K562 (cell line): ENCODE results near the gene GLI1. TPM values are rescaled to one million over a fixed set of nuclear protein-coding genes. Genes with fewer than 3 reads are reported as not detected.

ENCODE experiments used
- ARID1B ChIP-seq: fragments of 450-650 bp; IDR thresholded peaks from 2 replicates; pipeline ENCODE4 v1.6.1; 2016; ENCODE audit warnings: antibody characterized with exemption, mild to moderate bottlenecking, inconsistent platforms
- ATF7 ChIP-seq: fragments of 450-650 bp; IDR thresholded peaks from 2 replicates; pipeline ENCODE4 v1.7.1; 2014; ENCODE audit warnings: mild to moderate bottlenecking, moderate library complexity
- BHLHE40 ChIP-seq: IDR thresholded peaks from 2 replicates; pipeline ENCODE4 v1.6.1; 2011; ENCODE audit warnings: low read length, improper control_type of control experiment
- BRD4 ChIP-seq: fragments of 200-600 bp; sonication (generic); IDR thresholded peaks from 2 replicates; pipeline ENCODE4 v1.6.1; 2017; ENCODE audit warnings: inconsistent platforms
- CBX5 ChIP-seq: IDR thresholded peaks from 2 replicates; pipeline ENCODE4 v1.6.1; 2014; ENCODE audit warnings: low read depth, borderline replicate concordance
- CXXC5 ChIP-seq: fragments of 250-450 bp; sonication (Bioruptor Pico); IDR thresholded peaks from 2 replicates; pipeline ENCODE4 v1.8.0; 2022; ENCODE audit warnings: inconsistent platforms, mild to moderate bottlenecking, moderate library complexity
- FOXA1 ChIP-seq: fragments of 450-650 bp; IDR thresholded peaks from 2 replicates; pipeline ENCODE4 v1.6.1; 2016; ENCODE audit warnings: mild to moderate bottlenecking, borderline replicate concordance
- HIVEP1 ChIP-seq: fragments of 250-450 bp; sonication (Bioruptor Pico); IDR thresholded peaks from 2 replicates; pipeline ENCODE4 v1.4.0; 2020; ENCODE audit warnings: mild to moderate bottlenecking
- MAZ ChIP-seq, 2 experiments: fragments of 450-650 bp in 1 of 2; sonication (generic) in 1 of 2; formaldehyde crosslinking; IDR thresholded peaks in 1 of 2; conservative IDR thresholded peaks in 1 of 2; 2 replicates each; pipeline versions ENCODE4 v1.4.0 to v1.5.0; 2020; ENCODE audit warnings: mild to moderate bottlenecking in 1 of 2, missing genetic modification reagents in 1 of 2
- NFE2 ChIP-seq: IDR thresholded peaks from 2 replicates; pipeline ENCODE4 v1.6.1; 2014; ENCODE audit warnings: antibody characterized with exemption, low read depth
- RAD21 ChIP-seq, 2 experiments: fragments of 250-450 bp in 1 of 2; fragments of 450-650 bp in 1 of 2; sonication (Bioruptor Pico) in 1 of 2; formaldehyde crosslinking in 1 of 2; IDR thresholded peaks in 1 of 2; conservative IDR thresholded peaks in 1 of 2; 2 replicates each; pipeline versions ENCODE4 v1.4.0 to v1.8.0; 2020 to 2022; ENCODE audit warnings: mild to moderate bottlenecking in 2 of 2, moderate library complexity in 1 of 2
- RBM25 ChIP-seq: fragments of 200-400 bp; formaldehyde crosslinking; IDR thresholded peaks from 2 replicates; pipeline ENCODE4 v1.6.1; 2018; ENCODE audit warnings: low read length, low read depth, moderate library complexity; ENCODE audit not compliant: severe bottlenecking
- SP2 ChIP-seq: IDR thresholded peaks from 2 replicates; pipeline ENCODE4 v1.6.1; 2011; ENCODE audit warnings: mild to moderate bottlenecking, low read depth, low read length, moderate library complexity; ENCODE audit not compliant: poor library complexity, severe bottlenecking; ENCODE audit errors: extremely low read depth
- ZBTB7A ChIP-seq: IDR thresholded peaks from 2 replicates; pipeline ENCODE4 v1.6.1; 2011; ENCODE audit warnings: low read depth, mild to moderate bottlenecking, low read length, moderate library complexity, borderline replicate concordance; ENCODE audit not compliant: control insufficient read depth
- ZNF785 ChIP-seq: fragments of 250-450 bp; sonication (Bioruptor Pico); IDR thresholded peaks from 2 replicates; pipeline ENCODE4 v1.4.0; 2020; ENCODE audit warnings: mild to moderate bottlenecking
- ZSCAN32 ChIP-seq: fragments of 450-650 bp; formaldehyde crosslinking; IDR thresholded peaks from 2 replicates; pipeline ENCODE4 v1.4.0; 2020; ENCODE audit warnings: mild to moderate bottlenecking, moderate library complexity
- polyA plus RNA-seq, 8 experiments: library from polyadenylated mRNA; depleted of rRNA in 4 of 8; stranded (reverse) in 5 of 8; unstranded in 3 of 8; fragments of >200 nt; fragmentation: Nextera tagmentation in 2 of 8; fragmentation: Illumina TruSeq in 1 of 8; extraction: Ambion mirVana in 2 of 8; extraction: Trizol in 1 of 8; gene quantifications; 2 replicates each; pipeline versions ENCODE4 v1.2.1 to v1.2.3, GENCODE V29; 2011 to 2014; ENCODE audit warnings: inconsistent platforms in 1 of 8, missing spikeins in 1 of 8
- total RNA-seq, 7 experiments: library from RNA; depleted of rRNA in 6 of 7; stranded (reverse); fragments of >200 nt in 6 of 7; fragmentation: Illumina TruSeq in 2 of 7; extraction: Trizol in 2 of 7; gene quantifications; 2 replicates each; pipeline versions ENCODE4 v1.2.1 to v1.2.3, GENCODE V29; 2011 to 2021; ENCODE audit warnings: low replicate concordance in 1 of 7
- TF ChIP-seq, protein P1 (sequence below): sonication (generic); IDR thresholded peaks from 2 replicates; pipeline ENCODE4 v1.6.1; 2016
- TF ChIP-seq, protein P2 (sequence below): IDR thresholded peaks from 2 replicates; pipeline ENCODE4 v1.6.1; 2012; ENCODE audit warnings: low read depth, low read length, improper control_type of control experiment, borderline replicate concordance
- TF ChIP-seq, protein P3 (sequence below): sonication (generic); formaldehyde crosslinking; IDR thresholded peaks from 2 replicates; pipeline ENCODE4 v1.8.0; 2023; ENCODE audit warnings: mild to moderate bottlenecking, missing genetic modification reagents
- TF ChIP-seq, protein P4 (sequence below): fragments of 450-650 bp; formaldehyde crosslinking; IDR thresholded peaks from 2 replicates; pipeline ENCODE4 v1.4.0; 2022; ENCODE audit warnings: mild to moderate bottlenecking, moderate library complexity

GLI1 gene
- total and polyA plus RNA-seq, 9 of the 15 experiments (the other 6 are each of a cell fraction or from before 2014, with no cell fraction given): 0.24 to 3.7 (median 0.61) TPM

DNA sequence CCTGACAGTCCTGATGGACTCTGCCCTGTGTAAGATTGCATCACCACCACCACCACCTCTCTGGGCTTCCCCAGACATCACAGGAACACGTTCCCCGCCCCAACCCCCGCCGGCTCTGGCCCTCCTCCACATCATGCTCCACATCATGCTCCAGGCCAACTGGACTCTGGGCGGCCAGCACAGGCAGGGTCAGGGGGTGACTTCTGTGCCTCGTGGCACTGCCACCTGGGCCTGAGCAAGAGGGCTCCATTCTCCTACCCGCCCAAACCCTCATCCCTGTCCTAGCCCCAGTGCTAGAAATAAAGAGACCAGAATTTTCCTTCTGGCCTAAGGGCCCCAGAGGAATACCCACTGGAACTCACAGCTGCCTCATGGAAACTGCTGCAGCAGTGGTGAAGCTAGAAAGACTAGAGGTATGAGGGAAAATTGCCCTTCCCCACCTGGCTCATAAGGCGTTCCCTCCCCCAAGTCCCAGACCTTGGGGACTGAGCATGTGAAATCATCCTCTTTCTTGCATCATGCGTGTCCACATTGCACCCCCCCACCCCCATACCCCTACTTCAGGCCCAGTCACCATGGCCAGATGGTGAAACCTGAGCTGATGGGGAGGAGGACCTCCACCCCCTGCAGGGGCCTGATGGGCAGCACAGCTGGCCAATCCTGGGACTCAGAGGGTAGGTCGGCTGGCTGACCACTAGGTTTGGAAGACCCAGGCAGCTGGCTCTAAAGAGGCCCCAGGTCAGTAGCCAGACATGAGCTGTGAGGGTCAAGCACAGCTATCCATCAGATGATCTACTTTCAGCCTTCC is 4.8 kb upstream of the GLI1 start, which contains the start of gene INHBE (continued):
- TF ChIP-seq, protein P1, sequence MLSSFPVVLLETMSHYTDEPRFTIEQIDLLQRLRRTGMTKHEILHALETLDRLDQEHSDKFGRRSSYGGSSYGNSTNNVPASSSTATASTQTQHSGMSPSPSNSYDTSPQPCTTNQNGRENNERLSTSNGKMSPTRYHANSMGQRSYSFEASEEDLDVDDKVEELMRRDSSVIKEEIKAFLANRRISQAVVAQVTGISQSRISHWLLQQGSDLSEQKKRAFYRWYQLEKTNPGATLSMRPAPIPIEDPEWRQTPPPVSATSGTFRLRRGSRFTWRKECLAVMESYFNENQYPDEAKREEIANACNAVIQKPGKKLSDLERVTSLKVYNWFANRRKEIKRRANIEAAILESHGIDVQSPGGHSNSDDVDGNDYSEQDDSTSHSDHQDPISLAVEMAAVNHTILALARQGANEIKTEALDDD: peak; percentile 52; the same call in 1 of the 2 replicates
- TF ChIP-seq HIVEP1 (peak; percentile 83; the same call in 1 of the 2 replicates), RBM25 (peak; percentile 70), CXXC5 (peak; percentile 73), BHLHE40 (peak; percentile 10; the same call in 1 of the 2 replicates), RAD21 (CRISPR knock-in tag; conservative IDR thresholded peaks at IDR 0.05 in 1 of 2, IDR thresholded peaks at IDR 0.05 in 1 of 2) (peak in 1 of 2 experiments; percentile 4; a peak in 1 of 4 replicates), ZNF785 (no peak), MAZ (CRISPR knock-in tag; conservative IDR thresholded peaks at IDR 0.05 in 1 of 2, IDR thresholded peaks at IDR 0.05 in 1 of 2) (peak; percentile 55 to 59; a peak in 3 of 4 replicates), BRD4 (peak; percentile 99), NFE2 (peak; percentile 59), FOXA1 (no peak), ARID1B (peak; percentile 61; the same call in 1 of the 2 replicates), CBX5 (0 out of 2 replicates have a peak, but pooled peaks have one; percentile 18), ZSCAN32 (CRISPR knock-in tag) (peak; percentile 93), ATF7 (peak; percentile 96), ZBTB7A (peak; percentile 62; the same call in 1 of the 2 replicates), SP2 (peak; percentile 60)
- TF ChIP-seq, protein P2, sequence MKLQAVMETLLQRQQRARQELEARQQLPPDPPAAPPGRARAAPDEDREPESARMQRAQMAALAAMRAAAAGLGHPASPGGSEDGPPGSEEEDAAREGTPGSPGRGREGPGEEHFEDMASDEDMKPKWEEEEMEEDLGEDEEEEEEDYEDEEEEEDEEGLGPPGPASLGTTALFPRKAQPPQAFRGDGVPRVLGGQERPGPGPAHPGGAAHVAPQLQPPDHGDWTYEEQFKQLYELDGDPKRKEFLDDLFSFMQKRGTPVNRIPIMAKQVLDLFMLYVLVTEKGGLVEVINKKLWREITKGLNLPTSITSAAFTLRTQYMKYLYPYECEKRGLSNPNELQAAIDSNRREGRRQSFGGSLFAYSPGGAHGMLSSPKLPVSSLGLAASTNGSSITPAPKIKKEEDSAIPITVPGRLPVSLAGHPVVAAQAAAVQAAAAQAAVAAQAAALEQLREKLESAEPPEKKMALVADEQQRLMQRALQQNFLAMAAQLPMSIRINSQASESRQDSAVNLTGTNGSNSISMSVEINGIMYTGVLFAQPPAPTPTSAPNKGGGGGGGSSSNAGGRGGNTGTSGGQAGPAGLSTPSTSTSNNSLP: 0 out of 2 replicates have a peak, but pooled peaks have one; percentile 39
- TF ChIP-seq, protein P3, sequence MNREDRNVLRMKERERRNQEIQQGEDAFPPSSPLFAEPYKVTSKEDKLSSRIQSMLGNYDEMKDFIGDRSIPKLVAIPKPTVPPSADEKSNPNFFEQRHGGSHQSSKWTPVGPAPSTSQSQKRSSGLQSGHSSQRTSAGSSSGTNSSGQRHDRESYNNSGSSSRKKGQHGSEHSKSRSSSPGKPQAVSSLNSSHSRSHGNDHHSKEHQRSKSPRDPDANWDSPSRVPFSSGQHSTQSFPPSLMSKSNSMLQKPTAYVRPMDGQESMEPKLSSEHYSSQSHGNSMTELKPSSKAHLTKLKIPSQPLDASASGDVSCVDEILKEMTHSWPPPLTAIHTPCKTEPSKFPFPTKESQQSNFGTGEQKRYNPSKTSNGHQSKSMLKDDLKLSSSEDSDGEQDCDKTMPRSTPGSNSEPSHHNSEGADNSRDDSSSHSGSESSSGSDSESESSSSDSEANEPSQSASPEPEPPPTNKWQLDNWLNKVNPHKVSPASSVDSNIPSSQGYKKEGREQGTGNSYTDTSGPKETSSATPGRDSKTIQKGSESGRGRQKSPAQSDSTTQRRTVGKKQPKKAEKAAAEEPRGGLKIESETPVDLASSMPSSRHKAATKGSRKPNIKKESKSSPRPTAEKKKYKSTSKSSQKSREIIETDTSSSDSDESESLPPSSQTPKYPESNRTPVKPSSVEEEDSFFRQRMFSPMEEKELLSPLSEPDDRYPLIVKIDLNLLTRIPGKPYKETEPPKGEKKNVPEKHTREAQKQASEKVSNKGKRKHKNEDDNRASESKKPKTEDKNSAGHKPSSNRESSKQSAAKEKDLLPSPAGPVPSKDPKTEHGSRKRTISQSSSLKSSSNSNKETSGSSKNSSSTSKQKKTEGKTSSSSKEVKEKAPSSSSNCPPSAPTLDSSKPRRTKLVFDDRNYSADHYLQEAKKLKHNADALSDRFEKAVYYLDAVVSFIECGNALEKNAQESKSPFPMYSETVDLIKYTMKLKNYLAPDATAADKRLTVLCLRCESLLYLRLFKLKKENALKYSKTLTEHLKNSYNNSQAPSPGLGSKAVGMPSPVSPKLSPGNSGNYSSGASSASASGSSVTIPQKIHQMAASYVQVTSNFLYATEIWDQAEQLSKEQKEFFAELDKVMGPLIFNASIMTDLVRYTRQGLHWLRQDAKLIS (CRISPR knock-in tag): peak; percentile 29; the same call in 1 of the 2 replicates
- TF ChIP-seq, protein P4, sequence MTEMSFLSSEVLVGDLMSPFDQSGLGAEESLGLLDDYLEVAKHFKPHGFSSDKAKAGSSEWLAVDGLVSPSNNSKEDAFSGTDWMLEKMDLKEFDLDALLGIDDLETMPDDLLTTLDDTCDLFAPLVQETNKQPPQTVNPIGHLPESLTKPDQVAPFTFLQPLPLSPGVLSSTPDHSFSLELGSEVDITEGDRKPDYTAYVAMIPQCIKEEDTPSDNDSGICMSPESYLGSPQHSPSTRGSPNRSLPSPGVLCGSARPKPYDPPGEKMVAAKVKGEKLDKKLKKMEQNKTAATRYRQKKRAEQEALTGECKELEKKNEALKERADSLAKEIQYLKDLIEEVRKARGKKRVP (CRISPR knock-in tag): peak; percentile 99
